Lower leg skin (tissue), 4 donors: ENCODE results near the gene C1D. TPM values are rescaled to one million over a fixed set of nuclear protein-coding genes. Genes with fewer than 3 reads are reported as not detected.

ENCODE experiments used
- DNase-seq, 2 donors: peaks; one replicate each; pipeline ENCODE4 v3.0.0-alpha.2; 2019; ENCODE audit warnings: low spot score in 2 of 2
- H3K4me3 ChIP-seq: fragments of 200-600 bp; sonication (generic); 2 replicates; pipeline ENCODE4 v1.5.1; 2017; ENCODE audit warnings: mild to moderate bottlenecking, low read depth; ENCODE audit not compliant: poor library complexity, severe bottlenecking
- CTCF ChIP-seq, 3 donors: fragments of 450-650 bp; IDR thresholded peaks; one replicate each; pipeline ENCODE4 v1.5.1; 2016; ENCODE audit warnings: antibody characterized with exemption in 3 of 3, mild to moderate bottlenecking in 3 of 3, moderate library complexity in 2 of 3
- POLR2A ChIP-seq, 2 donors: fragments of 450-650 bp; IDR thresholded peaks; one replicate each; pipeline ENCODE4 v1.6.1; 2016 to 2017; ENCODE audit warnings: antibody characterized with exemption in 2 of 2, mild to moderate bottlenecking in 1 of 2, moderate library complexity in 1 of 2
- WGBS, 2 donors: methylation state at CpG; one replicate each; pipeline ENCODE4 v1.1.5; 2018; 5-methylcytosine and 5-hydroxymethylcytosine counted together
- intact Hi-C: fragments of 100-400 bp; cut with DNase I; formaldehyde crosslinking; loops from one replicate; pipeline ENCODE4 v1.15.0; 2023; ENCODE audit warnings: low total_unique reads
- total RNA-seq, 4 donors: library from RNA; depleted of rRNA; stranded (reverse); fragments of >200 nt; gene quantifications; one replicate each; pipeline ENCODE4 v1.1.0, GENCODE V29; 2016

Gene C1D
- total RNA-seq, 4 donors from 2014 or later: 8.0 to 30.3 (median 14.7) TPM

- TF ChIP-seq POLR2A (IDR thresholded peaks at IDR 0.05) (no peak), CTCF (IDR thresholded peaks at IDR 0.05) (no peak)
- intact Hi-C loops: no loop called here
- no peak overlapping the region for H3K4me3 ChIP-seq
- DNase-seq: no peak
- WGBS, 2 donors: 94 to 99% methylated on average over 14 to 16 of the region's 16 CpGs
These were observed 38.9 kb downstream of the C1D start for GRCh38 chr2:68023904-68024303.

DNA sequence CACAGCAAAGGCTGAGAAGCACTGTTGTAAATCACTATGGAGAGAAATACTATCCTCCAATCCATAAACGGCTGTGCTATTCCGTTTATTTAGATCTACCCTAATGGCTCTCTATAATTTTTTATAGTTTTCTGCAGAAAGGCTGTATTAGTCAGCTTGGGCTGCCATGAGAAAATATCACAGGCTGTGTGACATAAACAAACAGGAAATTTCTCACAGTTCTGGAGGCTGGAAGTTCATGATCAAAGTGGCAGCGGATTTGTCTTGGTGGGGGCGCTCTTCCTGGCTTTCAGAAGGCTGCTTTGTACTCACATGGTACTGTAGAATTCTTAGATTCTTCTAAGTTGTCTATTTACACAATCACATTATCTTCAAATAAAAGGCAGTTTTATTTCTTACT, 44.1 kb downstream of the C1D start:
- intact Hi-C loops: no loop called here
- TF ChIP-seq POLR2A (IDR thresholded peaks at IDR 0.05): no peak
- no peak for TF ChIP-seq CTCF (IDR thresholded peaks at IDR 0.05)
- WGBS, 2 donors: 87 to 89% methylated on average over 4 of the region's 4 CpGs
- no peak overlapping the region for H3K4me3 ChIP-seq
- DNase-seq: no peak

DNA sequence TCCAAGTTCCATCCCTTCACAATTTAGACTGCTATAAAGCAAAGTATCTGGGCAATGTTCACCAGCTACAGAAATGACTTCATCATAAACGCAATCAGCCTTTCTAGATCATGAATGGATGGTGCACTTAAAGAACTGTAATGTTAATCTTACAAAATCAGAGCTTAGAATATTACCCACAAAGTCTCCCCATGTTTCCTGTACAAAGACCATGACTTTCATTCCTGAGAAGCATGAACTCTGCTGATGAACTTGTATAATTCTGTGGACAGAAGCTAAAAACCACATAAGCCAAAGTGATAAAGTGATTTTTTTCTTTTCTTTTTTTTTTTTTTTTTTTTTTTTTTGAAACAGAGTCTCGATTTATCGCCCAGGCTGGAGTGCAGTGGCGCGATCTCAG, 53.3 kb downstream of the C1D start:
- intact Hi-C loops: no loop called here
- TF ChIP-seq CTCF (IDR thresholded peaks at IDR 0.05): no peak
- no peak for TF ChIP-seq POLR2A (IDR thresholded peaks at IDR 0.05)
- no peak for DNase-seq

GRCh38 chr2:68000170-68000825, 62.5 kb downstream of the C1D start:
- TF ChIP-seq POLR2A (IDR thresholded peaks at IDR 0.05): no peak
- TF ChIP-seq CTCF (IDR thresholded peaks at IDR 0.05): no peak
- no peak overlapping the region for H3K4me3 ChIP-seq
- DNase-seq: no peak
- WGBS, 2 donors: 90 to 91% methylated on average over 8 of the region's 8 CpGs
- intact Hi-C loops: no loop called here

More for the DNA sequence above, 53.3 kb downstream of the C1D start:
- H3K4me3 ChIP-seq: no peak overlapping the region
- 87 to 88% methylated on average over 5 of the region's 5 CpGs for WGBS, 2 donors

DNA sequence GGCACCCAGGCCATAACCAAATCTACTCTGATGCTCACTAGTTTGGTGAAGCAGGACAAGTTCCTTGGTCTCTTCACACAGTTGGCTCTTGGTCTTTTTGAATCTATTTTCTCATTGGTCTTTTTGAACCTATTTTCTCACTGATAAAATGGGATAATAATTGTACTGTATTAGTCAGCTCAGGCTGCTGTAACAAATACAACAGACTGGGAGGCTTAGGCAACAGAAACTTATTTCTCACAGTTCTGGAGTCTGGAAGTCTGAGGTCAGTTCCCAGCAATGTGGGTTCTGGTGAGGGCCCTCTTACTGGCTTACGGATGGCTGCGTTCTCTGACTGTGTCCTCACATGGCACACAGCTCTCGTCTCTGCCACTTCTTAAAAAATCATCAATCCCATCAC, 63.5 kb downstream of the C1D start:
- no peak overlapping the region for H3K4me3 ChIP-seq
- intact Hi-C loops: no loop called here
- WGBS, 2 donors: 88 to 100% methylated on average over 3 of the region's 3 CpGs
- DNase-seq: no peak
- TF ChIP-seq POLR2A (IDR thresholded peaks at IDR 0.05) (no peak), CTCF (IDR thresholded peaks at IDR 0.05) (no peak)

- WGBS, 2 donors: 83 to 86% methylated on average over 3 of the region's 3 CpGs
- H3K4me3 ChIP-seq: no peak overlapping the region
- TF ChIP-seq POLR2A (IDR thresholded peaks at IDR 0.05) (no peak), CTCF (IDR thresholded peaks at IDR 0.05) (no peak)
- no peak for DNase-seq
- intact Hi-C loops: no loop called here
These were observed 64.9 kb downstream of the C1D start for GRCh38 chr2:67997903-67998302.
